ENCODE measurements around the gene CXCR1. TPM values are rescaled to one million over a fixed set of nuclear protein-coding genes. Genes with fewer than 3 reads are reported as not detected.
A peak's percentile ranks its signal among the peaks of the same experiment; 100 is the strongest.
"Not testable (repeated sequence)": the region's sequence is repeated elsewhere in the genome, so short reads cannot be mapped to it uniquely, and the experiment has no call there.

CXCR1 gene
- not detected in 2 replicates for total RNA-seq (2014; rRNA removed; shearing (Covaris generic))

- DNase-seq (ENCODE audit: low spot score): no peak
Observed at GRCh38 chr2:218166791-218167190, at the start of gene CXCR1. TSS of gene CXCR1 (minus strand) at chr2:218166962. CDS start at chr2:218165211, 1,751 bp downstream.

DNA sequence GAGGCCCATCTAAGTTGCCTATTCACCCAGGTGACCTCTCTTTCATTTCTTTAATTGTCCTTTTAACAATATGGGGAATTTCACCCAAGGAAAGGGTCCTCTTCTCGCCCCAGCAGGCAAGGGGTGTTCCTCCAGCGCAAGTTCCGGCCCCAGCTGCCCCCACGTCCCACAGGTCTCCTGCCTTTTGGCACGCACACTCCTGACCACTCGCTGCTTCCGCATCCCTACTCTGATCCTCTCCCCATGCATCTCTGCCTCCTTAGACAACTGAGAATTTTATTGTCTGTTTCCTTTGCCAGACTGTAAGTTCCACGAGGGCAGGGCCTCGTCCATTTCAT lies 49.5 kb upstream of the CXCR1 start:
- DNase-seq (ENCODE audit: low spot score): no peak

DNA sequence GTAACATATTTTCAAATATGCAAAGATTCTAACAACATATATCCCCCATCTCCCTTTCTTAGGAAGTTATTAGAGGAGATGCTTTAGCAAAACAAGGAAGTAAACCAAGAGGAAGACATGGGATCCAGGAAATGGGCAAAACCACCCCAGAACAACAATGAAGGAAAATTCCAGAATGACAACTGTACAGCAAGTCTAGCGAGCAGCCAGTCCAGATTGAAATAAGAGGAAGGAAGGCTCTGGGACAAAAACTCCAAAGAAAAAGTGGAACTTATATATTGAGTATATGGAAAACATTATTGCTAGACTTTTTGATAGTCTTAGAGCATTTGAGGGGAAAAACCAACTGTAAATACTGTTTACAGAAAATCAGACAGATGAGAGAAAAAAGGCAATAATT lies 47.4 kb upstream of the CXCR1 start:
- no peak for DNase-seq (ENCODE audit: low spot score)

GRCh38 chr2:218209078-218209477 lies 42.3 kb upstream of the CXCR1 start:
- no peak for DNase-seq (ENCODE audit: low spot score)

DNA sequence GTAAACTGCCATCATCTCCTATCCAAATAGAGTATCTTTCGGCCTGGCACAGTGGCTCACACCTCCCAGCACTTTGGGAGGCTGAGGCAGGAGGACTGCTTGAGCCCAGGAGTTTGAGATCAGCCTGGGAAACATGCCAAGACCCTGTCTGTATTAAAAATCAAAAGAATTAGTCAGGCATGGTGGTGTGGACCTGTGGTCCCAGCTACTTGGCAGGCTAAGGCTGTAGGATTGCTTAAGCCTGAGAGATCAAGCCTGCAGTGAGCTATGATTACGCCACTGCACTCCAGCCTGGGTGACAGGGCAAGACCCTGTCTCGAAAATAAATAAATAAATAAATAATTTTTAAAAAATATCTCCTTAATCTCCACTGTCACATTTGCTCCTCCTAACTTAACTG lies 35.5 kb upstream of the CXCR1 start:
- no peak for DNase-seq (ENCODE audit: low spot score)

GRCh38 chr2:218196974-218197373 lies 30.2 kb upstream of the CXCR1 start:
- DNase-seq (ENCODE audit: low spot score): no peak

DNA sequence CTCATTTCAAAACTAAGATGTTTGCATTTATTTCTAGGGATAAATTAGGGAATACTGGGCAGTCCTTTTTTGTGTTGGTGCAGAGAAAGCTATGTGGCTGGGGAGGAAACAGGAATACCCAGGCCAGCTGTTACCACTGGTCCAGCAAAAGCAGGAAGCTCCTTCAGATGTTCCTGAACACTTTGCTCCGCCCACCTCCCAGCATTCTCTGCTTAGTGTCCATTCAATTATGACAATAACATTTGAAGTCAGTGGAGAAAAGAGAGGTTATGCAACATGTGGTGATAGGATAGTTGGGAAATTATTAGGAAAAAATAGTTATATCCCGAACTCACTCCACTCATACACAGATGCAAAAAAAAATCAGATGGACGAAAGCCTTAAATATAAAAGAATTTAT lies 28.1 kb upstream of the CXCR1 start:
- no peak for DNase-seq (ENCODE audit: low spot score)

- DNase-seq (ENCODE audit: low spot score): no peak
Observed at GRCh38 chr2:218193701-218194100, 26.9 kb upstream of the CXCR1 start.

DNA sequence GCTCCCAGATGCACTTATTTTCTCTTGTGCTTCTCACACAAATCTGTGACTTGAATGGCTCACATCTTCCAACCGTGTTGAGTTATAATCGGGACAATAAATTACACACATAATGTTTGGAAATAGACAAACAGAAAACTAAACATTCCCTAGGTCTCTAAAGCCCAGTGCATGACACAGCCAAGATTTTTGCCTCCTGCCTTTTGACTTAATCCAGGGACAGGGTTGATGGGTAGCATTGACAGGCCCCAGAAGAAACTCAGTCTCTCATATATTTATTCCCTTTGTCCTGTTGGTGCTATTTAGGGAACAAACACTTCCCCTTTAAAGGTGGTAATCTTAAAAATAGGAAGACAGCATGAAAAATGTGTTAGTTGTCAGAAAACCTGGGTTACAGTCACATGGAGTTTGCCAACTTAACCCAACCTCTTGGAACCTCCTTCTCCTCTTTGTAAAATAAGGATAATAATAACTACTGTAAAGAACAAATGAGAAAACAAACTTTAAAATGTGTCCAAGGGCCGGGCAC lies 26.2 kb upstream of the CXCR1 start:
- no peak for DNase-seq (ENCODE audit: low spot score)

- no peak for DNase-seq (ENCODE audit: low spot score)
Observed at GRCh38 chr2:218188528-218188927, 21.8 kb upstream of the CXCR1 start.

GRCh38 chr2:218187296-218188015 lies 20.7 kb upstream of the CXCR1 start:
- no peak for DNase-seq (ENCODE audit: low spot score)

DNA sequence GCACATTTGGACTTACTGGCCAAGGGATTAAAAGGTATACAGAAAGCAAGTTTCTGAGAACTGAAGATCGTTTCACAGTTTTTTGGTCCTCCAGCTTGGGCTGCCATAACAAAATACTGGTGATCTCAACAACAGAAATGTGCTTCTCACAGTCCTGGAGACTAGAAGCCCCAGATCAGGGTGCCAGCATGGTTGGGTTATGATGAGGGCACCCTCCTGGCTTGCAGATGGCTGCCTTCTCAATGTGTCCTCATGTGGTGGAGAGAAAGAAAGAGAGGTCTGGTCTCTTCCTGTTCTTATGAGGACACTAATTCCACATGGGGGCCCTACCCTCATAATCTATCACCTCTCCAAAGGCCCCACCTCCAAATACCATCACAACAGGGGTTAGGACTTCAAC lies 20.1 kb upstream of the CXCR1 start:
- DNase-seq (ENCODE audit: low spot score): no peak

GRCh38 chr2:218186355-218186766 lies 19.6 kb upstream of the CXCR1 start:
- peak; percentile 65 for DNase-seq (ENCODE audit: low spot score)

- DNase-seq (ENCODE audit: low spot score): no peak
Observed at GRCh38 chr2:218184331-218184730, 17.6 kb upstream of the CXCR1 start.

GRCh38 chr2:218180467-218181114 lies 13.8 kb upstream of the CXCR1 start:
- DNase-seq (ENCODE audit: low spot score): peak; percentile 38

GRCh38 chr2:218179782-218180181 lies 13.0 kb upstream of the CXCR1 start:
- no peak for DNase-seq (ENCODE audit: low spot score)

GRCh38 chr2:218172845-218173244 lies 6.1 kb upstream of the CXCR1 start:
- DNase-seq (ENCODE audit: low spot score): no peak

- DNase-seq (ENCODE audit: low spot score): not testable (repeated sequence)
Observed at GRCh38 chr2:218171744-218172143, 5.0 kb upstream of the CXCR1 start.

DNA sequence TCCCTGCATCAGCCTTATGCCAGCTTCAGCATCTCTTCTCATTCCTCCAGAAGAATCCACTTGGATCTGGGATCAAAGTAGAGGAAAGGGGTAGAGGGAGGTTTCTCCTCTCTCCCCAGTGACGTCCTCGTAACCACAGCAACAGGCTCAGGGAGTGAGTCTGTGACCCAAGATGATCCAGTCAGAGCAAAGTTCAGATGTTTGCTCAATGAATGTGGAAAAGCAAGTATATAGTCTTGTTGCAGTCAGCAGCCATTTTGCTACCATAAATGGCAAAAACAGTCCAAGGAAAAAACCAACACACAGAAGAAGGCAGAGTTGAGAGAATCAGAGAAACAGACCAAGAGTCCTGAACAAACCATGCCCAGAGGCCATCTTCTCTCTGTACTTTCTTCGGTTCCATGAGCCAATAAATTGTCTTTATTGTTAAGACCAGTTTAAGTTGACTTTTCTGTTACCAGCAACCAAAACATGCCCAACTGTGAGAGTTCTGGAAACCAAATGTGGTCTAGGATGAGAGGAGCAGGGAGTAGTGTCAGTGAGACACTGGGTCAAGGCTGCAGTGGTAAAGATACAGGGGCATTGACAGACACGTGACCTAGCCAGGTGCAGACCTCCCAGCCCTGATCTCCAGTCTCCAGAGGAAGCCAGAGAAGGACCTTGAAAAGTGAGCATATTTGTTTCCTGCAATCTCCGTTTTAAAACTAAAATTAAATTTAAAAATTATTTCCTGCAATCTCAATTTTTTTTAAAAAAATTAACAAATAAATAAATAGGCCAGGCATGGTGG lies 3.2 kb upstream of the CXCR1 start:
- no peak for DNase-seq (ENCODE audit: low spot score)

GRCh38 chr2:218168635-218169462 lies 2.1 kb upstream of the CXCR1 start:
- DNase-seq (ENCODE audit: low spot score): peak; percentile 34

- DNase-seq (ENCODE audit: low spot score): no peak
Observed at GRCh38 chr2:218168016-218168415, 1.3 kb upstream of the CXCR1 start.

GRCh38 chr2:218162814-218163213 lies 3.9 kb downstream of the CXCR1 start:
- no peak for DNase-seq (ENCODE audit: low spot score)
